Adrenal gland (tissue), 5 donors: ENCODE measurements around the gene SAMD5.

Experiments used
- POLR2A ChIP-seq, 2 donors: fragments of 450-650 bp; IDR thresholded peaks; one replicate each; pipeline ENCODE4 v1.6.1; 2017; ENCODE audit warnings: antibody characterized with exemption in 2 of 2, mild to moderate bottlenecking in 2 of 2, moderate library complexity in 1 of 2
- TF ChIP-seq, protein P1 (sequence below), 6 experiments: fragments of 450-650 bp in 4 of 6; fragments of 200-600 bp in 2 of 6; sonication (generic) in 1 of 6; IDR thresholded peaks; 1 replicate in 5 of 6; 2 replicates in 1 of 6; pipeline versions ENCODE4 v1.5.1 to v1.8.0; 2016 to 2021; ENCODE audit warnings: antibody characterized with exemption in 6 of 6, mild to moderate bottlenecking in 2 of 6, moderate library complexity in 1 of 6
- donor health status: DM: no; HTN: no; CAD: no.

DNA sequence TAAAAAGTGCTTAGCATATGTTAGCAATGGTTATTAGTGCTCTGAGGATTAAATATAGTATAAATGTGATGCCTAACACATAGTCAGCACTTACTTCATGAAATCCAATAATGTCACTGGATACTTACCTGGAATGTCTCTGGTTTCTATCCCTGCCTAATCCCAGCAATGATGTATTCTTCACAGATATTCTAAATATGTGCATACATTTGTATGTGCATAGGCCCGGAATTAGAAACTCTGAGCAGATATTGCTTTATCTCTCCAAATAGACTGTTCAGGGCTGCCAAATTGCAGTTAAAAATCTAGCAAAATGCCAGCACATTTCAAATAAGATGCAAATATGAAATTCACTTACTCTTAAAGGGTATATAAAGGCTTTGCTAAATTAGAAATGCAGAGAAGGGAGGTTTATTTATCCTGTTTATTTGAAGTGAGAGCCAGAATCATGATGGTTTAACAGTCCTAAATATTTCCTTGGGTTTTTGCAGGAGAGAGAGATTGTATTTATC lies 81.3 kb downstream of the SAMD5 start:
- TF ChIP-seq, protein P1, sequence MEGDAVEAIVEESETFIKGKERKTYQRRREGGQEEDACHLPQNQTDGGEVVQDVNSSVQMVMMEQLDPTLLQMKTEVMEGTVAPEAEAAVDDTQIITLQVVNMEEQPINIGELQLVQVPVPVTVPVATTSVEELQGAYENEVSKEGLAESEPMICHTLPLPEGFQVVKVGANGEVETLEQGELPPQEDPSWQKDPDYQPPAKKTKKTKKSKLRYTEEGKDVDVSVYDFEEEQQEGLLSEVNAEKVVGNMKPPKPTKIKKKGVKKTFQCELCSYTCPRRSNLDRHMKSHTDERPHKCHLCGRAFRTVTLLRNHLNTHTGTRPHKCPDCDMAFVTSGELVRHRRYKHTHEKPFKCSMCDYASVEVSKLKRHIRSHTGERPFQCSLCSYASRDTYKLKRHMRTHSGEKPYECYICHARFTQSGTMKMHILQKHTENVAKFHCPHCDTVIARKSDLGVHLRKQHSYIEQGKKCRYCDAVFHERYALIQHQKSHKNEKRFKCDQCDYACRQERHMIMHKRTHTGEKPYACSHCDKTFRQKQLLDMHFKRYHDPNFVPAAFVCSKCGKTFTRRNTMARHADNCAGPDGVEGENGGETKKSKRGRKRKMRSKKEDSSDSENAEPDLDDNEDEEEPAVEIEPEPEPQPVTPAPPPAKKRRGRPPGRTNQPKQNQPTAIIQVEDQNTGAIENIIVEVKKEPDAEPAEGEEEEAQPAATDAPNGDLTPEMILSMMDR (IDR thresholded peaks at IDR 0.05) = no peak
- no peak for TF ChIP-seq POLR2A (IDR thresholded peaks at IDR 0.05)
